GM21737 (cell line): ENCODE data around the gene KRTAP10-6.
"Not testable (repeated sequence)": the region's sequence is repeated elsewhere in the genome, so short reads cannot be mapped to it uniquely, and the experiment has no call there.

Source experiments
- ATAC-seq: cut with Tn5 transposase; IDR thresholded peaks from one replicate; pipeline ENCODE4 v1.9.1; 2021; ENCODE audit warnings: mild to moderate bottlenecking, moderate library complexity; ENCODE audit not compliant: unreplicated experiment

KRTAP10-6 gene

GRCh38 chr21:44579833-44580144 is 12.5 kb downstream of the KRTAP10-6 start:
- no peak for ATAC-seq

GRCh38 chr21:44579056-44579832 is 13.1 kb downstream of the KRTAP10-6 start:
- no peak for ATAC-seq

GRCh38 chr21:44578371-44579055 is 13.8 kb downstream of the KRTAP10-6 start:
- ATAC-seq, result no peak

- ATAC-seq, result no peak
These were observed 16.3 kb downstream of the KRTAP10-6 start for GRCh38 chr21:44576025-44576420.

- ATAC-seq, result no peak
These were observed 16.8 kb downstream of the KRTAP10-6 start for GRCh38 chr21:44575307-44576024.

GRCh38 chr21:44574457-44575306 is 17.6 kb downstream of the KRTAP10-6 start:
- ATAC-seq, result no peak

GRCh38 chr21:44573630-44574456 is 18.5 kb downstream of the KRTAP10-6 start, which contains the start of gene KRTAP10-4:
KRTAP10-4 (plus strand) TSS chr21:44573729; CDS start chr21:44573759, 30 bp downstream.
- not testable (repeated sequence) for ATAC-seq

GRCh38 chr21:44572959-44573583 is 19.2 kb downstream of the KRTAP10-6 start:
- no peak for ATAC-seq

- ATAC-seq, result no peak
These were observed 20.2 kb downstream of the KRTAP10-6 start for GRCh38 chr21:44571844-44572782.

- no peak for ATAC-seq
These were observed 21.0 kb downstream of the KRTAP10-6 start for GRCh38 chr21:44571296-44571695.

GRCh38 chr21:44569861-44570517 is 22.3 kb downstream of the KRTAP10-6 start:
- no peak for ATAC-seq

GRCh38 chr21:44568667-44569556 is 23.4 kb downstream of the KRTAP10-6 start:
- ATAC-seq, result no peak

- no peak for ATAC-seq
These were observed 24.0 kb downstream of the KRTAP10-6 start for GRCh38 chr21:44568261-44568660.

GRCh38 chr21:44567481-44568171 is 24.7 kb downstream of the KRTAP10-6 start:
- no peak for ATAC-seq

- no peak for ATAC-seq
These were observed 25.9 kb downstream of the KRTAP10-6 start for GRCh38 chr21:44566403-44566802.

GRCh38 chr21:44564886-44565598 is 27.3 kb downstream of the KRTAP10-6 start:
- ATAC-seq, result no peak
